Measurements from ENCODE around the gene ABCC2.

ABCC2 gene

DNA sequence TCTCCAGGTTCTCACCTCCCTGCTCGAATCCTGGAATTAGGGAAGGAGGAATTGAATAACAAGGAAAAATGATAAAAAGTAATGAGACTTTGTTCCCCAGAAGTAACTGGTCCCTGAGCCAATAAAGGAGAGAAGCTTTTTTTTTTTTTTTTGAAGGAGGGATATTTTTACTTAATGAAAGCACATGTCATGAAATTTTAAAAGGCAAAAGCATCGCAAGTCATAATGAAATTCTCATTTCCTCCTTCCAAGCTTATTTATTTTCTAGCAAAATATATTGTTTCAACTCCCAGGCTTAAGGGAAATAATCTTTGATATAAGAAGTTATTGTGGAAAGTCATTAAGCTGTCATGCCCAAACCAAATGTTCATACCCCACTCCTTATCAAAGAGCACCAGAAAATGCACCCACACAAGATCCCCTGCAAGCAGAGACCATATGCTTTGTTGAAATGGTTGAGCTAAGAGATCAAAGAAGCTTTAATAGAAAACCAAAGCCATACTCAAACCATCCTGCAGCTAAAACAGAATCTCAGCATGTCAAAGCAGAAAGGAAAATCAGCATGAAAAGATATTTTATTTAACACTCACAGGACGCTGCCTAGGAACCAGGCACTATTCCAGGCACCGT lies 16.7 kb upstream of the ABCC2 start:
- TF ChIP-seq, protein P1, sequence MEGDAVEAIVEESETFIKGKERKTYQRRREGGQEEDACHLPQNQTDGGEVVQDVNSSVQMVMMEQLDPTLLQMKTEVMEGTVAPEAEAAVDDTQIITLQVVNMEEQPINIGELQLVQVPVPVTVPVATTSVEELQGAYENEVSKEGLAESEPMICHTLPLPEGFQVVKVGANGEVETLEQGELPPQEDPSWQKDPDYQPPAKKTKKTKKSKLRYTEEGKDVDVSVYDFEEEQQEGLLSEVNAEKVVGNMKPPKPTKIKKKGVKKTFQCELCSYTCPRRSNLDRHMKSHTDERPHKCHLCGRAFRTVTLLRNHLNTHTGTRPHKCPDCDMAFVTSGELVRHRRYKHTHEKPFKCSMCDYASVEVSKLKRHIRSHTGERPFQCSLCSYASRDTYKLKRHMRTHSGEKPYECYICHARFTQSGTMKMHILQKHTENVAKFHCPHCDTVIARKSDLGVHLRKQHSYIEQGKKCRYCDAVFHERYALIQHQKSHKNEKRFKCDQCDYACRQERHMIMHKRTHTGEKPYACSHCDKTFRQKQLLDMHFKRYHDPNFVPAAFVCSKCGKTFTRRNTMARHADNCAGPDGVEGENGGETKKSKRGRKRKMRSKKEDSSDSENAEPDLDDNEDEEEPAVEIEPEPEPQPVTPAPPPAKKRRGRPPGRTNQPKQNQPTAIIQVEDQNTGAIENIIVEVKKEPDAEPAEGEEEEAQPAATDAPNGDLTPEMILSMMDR (conservative IDR thresholded peaks at IDR 0.05), result no peak
- no peak overlapping the region for H3K27ac ChIP-seq

DNA sequence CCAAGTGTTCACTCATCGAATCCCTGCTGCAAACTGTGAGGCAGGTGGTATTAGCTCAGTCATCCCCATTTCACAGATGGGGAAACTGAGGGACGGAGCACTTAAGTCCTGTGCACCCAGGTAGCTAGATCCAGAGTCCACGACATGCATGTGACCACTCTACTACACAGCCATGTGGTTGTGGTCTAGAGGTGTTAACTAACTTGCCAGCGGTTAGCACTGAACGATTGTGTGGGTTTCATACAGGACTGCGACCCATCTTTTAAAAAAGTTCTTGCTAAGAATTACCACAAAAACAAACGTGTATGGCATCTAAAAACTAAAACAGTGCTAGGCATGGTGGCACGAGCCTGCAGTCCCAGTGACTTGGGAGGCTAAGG lies 16.1 kb upstream of the ABCC2 start:
- no peak overlapping the region for H3K27ac ChIP-seq
- TF ChIP-seq, protein P1 (conservative IDR thresholded peaks at IDR 0.05), result no peak

GRCh38 chr10:99767901-99768300 lies 14.5 kb upstream of the ABCC2 start:
- H3K27ac ChIP-seq, result no peak overlapping the region
- TF ChIP-seq, protein P1 (conservative IDR thresholded peaks at IDR 0.05), result no peak

- TF ChIP-seq, protein P1 (conservative IDR thresholded peaks at IDR 0.05), result no peak
- H3K27ac ChIP-seq, result no peak overlapping the region
Observed at GRCh38 chr10:99768556-99768955, 13.9 kb upstream of the ABCC2 start.

GRCh38 chr10:99769706-99770105 lies 12.7 kb upstream of the ABCC2 start:
- no peak overlapping the region for H3K27ac ChIP-seq
- TF ChIP-seq, protein P1 (conservative IDR thresholded peaks at IDR 0.05), result no peak

GRCh38 chr10:99770408-99771045 lies 11.9 kb upstream of the ABCC2 start:
- no peak overlapping the region for H3K27ac ChIP-seq
- TF ChIP-seq, protein P1 (conservative IDR thresholded peaks at IDR 0.05), result no peak

DNA sequence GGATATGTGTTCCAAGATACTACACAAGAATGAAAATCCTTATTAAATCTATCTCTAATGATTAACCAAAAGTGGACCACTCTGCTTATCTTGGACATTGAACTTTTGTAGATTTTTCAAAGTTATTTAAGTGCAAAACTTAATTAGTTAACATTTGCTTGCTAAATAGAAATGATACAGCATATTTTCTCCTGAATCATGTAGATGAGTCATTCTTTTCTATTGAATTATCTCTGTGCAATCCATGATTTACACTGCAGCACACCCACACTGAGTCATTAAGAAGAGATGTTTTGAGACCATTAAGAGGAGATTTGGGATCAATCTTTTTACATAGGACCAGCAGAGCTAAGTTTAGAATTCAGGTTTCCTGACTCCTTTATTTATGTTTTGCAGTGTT lies 6.6 kb upstream of the ABCC2 start:
- no peak overlapping the region for H3K27ac ChIP-seq
- TF ChIP-seq, protein P1 (conservative IDR thresholded peaks at IDR 0.05), result no peak

Data from VCaP (cell line).